NT2/D1 (cell line): Measurements from ENCODE around the gene CSGALNACT2.

ENCODE experiments used
- SUZ12 ChIP-seq: IDR thresholded peaks from 2 replicates; pipeline ENCODE4 v1.6.1; 2011; ENCODE audit not compliant: insufficient read length, insufficient read depth; ENCODE audit errors: extremely low read depth
- YY1 ChIP-seq: IDR thresholded peaks from 2 replicates; pipeline ENCODE4 v1.6.1; 2011; ENCODE audit not compliant: insufficient read length, insufficient read depth

DNA sequence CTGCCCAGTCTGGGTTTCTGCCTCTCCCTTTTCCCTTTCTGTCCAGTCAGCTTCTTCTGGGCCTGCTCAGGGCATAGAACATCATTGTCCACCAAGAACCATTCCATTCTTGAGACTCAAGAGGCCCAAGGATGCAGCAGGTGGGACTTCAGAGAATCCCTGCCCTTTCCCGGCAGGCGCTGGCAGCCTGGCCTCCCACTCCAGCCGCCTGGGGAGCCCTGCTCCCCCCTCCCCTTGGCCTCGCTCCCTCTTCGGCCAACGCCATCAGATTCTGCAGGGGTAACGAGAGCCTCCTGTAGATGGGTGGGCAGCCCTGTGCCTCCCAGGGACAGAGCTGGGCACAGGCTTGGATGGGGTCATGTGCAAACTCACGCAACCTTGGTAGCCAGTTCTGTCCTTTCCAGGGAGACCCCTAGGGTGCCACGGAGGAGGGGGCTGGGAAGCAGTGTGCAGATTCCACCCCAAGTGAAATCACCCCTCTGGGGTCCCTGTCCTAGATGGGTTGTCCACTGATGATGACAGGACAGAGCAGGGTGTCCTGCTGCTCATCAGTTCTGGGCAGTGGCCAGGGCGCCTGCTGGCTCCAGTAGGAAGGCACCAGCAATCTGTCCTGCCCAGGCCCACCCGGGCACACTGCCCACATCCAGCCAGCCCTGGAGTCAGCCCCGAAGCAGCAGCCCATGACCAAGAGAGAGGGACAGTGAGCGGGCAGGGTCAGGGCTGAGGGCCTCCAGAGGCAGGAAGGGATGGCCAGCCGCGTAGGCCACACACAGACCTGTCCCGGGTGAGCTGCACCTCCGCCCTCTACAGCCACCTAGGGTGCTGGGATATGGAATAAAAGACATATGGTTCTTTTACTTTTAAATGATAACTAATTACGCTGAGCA lies 80.9 kb downstream of the CSGALNACT2 start:
- no peak for TF ChIP-seq YY1
- no peak for TF ChIP-seq SUZ12
